Stimulated activated CD4-positive, alpha-beta T cell treated with anti-CD3 and anti-CD28 coated beads, Interleukin-4, amount 100 ng/mL, for 1 hour (primary cell): Measurements from ENCODE around the gene PLA2G4D.

Experiments
- DNase-seq: peaks from one replicate; pipeline ENCODE4 v3.0.0-alpha.2; 2020

The PLA2G4D gene

DNA sequence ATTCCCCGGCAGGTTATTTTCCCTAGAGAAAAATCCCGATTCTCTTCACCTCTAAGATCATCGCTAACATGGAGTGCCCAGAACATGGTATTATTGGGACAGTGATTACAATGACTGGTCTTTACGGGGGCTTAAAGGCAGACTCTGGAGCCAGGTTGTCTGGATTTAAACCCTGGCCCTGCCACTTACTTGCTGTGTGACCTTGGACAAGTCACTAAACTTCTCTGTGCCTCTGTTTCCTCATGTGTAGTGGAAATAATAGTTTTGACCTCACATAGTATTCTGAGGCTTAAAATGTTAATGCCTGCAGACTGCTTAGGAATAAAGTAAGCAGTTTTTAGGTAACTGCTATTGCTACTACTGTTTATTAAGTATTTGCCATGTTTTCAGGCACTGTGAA, 4.4 kb downstream of the PLA2G4D start:
- no peak for DNase-seq

DNA sequence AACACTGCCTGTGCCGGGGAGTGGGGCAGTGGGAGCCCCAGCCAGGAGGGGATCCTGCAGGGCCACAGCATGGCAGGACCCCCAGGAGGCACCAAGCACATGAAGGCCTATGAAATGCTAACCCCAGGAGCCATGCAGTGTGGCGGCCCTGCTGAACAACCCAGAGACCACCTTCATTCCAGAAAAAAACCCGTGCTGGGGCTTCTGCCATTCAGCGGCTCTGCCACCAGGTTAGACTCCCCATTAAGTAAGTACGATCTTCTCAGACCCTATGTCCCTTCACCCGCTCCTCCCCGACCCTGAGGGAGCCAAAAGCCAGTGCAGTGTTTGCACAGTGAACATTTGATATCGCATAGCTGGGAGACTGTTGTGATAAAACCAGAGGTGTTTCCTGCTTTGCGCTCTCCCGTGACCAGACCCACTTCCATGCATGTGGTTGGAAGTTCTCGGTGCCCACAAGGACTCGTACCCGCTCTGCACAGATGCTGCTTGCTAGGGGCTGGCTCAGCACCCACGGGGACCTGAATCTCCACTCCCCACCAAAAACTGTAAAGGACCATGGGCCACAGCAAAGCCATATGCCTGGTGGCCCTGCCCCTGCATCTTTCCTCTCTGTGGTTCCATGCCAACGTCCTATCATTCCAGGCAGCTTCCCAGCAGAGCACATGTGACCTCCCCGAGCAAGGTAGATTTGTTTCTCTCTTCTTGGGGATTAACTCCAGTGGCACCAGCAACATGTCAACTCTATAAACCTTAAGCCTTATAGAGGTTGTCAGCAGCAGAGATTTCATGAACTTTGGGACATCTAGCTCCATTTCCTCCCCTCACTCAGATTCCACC, 5.3 kb downstream of the PLA2G4D start:
- no peak for DNase-seq

DNA sequence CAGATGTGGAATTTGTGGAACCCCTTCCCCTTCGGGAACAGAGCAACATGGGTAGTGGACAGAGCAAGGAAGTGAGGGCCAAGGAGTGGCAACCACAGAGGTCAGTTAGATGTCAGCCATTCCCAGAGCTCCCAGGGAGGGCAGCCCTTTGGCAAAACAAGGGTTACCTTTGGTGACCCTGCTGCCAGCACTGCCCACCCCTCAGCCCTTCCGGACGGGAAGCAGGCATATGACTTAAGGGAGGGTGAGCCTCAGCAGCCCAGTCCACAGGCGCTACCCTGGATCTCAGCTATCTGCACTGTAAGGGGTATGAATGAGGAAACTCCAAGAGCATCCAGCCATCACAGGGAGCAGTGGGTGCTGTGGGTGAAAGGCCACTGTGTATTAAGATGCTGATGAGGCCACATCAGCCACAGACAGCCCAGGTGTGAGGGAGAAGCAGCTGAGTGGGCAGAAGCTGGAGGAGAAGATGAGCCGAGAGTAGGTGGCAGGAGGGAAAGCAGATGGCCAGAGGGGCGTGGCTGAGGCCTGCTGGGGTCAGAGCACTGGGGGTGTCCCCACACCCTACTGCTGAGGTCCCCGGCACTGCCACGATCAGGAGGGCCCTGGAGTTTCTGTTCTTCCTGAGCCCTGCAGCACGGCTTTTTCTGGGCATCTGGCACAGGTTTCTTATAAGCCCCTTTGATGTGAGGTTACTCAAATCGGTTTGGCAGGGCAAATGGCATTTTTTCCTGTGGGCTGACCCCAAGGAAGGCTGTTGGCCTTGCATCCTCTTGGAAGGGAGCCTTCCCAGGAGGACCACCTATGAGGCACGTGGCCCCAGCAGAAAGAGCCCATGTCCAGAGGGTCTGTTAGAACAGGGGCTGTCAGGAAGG, 6.2 kb downstream of the PLA2G4D start:
- DNase-seq: no peak

DNA sequence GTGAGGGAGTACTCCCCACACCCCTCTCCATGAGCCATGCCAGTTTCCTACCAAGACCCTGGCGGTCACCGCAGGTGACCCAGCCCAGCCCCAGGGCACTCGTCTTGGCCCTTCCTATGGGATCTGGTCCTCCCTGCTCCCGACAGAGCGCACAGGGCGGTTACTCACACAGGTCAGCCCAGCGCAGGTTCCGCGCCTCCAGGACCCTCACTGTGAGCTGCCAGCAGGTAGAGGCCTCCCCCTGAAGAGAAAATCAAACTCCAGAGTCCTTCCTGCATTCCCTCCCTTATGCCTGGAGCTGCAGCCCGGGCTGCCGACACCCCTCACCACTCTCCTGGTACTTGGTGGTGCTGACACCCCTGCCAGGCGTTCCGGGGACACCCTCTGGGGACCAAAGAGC, 6.9 kb downstream of the PLA2G4D start:
- DNase-seq: no peak

DNA sequence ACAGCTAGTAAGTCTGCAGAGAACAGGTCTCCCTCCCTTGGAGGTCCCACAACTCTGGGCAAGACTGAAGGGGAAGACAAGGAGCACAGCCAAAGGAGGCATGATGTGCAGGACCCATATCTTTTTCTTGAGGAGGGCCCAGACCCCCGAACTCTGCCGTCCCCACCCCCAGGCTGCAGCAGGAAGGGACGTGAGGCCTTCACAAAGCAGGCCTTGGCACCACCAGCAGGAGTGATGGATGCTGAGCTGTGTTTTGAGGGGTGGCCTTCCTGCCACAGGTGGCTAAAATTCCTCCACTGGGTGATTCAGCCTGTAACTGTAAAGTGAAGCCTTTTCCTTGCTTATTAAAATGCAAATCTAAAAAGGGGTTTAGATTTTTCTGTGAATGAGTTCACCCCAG, 8.6 kb downstream of the PLA2G4D start:
- DNase-seq: no peak

DNA sequence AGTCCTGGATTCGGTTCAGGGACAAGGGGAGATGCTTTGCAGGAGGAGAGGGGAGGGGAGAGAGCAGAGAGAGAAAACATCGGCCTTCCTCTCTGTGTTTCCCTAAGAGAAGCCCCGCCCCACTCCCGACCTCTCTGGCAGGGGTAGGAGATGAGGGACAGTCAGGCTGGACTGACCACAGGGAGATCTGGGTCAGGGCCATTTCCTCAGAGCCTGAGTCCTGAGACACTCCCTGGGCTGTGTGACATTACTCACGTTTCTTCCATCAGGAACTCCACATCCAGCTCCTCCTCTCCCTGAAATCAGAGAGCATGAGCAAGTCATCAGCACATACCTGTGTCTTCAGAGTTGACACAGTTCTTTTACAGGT, 9.1 kb downstream of the PLA2G4D start:
- no peak for DNase-seq

DNA sequence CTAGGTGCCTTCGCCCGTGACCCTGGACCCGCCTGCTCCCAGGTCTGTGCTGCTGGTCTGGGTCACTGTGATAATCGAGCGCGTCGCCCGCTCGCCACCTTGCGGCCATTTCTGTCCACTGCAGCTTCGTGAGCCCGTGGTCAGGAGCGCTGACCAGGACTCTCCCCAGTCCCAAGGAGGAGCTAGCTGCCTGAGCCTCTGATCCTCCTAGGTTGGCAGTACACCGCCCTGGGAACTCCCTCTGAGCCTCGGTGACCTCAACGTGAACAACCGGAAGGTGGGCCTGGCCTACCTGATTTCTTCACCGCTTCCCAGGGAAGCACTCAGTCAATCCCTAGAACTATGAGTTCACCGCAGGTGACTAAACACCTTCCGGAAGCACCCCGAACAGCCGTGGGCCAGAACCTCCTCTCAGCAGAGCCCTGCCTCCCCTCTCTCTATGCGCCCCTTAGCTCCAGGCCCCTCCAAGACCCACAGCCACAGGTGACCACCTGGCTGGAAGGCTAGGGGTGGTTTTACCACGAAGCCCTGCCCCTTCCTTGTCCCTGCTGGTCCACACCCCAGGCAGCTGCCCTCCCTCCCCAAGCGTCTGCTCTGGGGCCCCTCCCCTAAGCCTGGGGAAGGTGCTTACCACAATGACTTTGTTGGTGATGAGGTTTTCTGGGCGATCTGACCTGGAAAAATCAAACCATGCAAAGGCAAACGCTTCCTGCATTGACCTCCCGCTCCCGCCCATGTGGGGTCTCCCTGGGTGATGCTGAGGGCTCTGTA, 9.7 kb downstream of the PLA2G4D start:
- peak; percentile 46 for DNase-seq

DNA sequence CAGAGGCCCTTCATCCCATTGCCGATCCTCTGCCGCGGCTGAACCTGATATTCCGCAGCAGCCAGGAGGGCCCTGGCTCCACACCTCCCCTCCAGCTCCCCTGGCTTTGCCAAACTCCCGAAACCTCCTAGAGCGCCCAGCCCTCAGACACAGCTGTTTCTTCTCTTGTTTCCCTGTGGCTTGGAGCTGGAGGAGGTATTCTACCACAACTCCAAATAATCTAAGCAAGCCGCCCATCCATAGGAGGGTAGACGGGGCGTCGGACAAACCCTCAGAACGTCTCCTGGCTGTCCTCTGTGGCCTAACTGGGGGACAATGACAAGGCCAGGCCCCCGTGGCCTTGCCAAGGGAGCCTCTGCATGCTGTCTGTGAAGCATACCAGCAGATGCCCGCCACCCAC, 10.4 kb downstream of the PLA2G4D start:
- no peak for DNase-seq

DNA sequence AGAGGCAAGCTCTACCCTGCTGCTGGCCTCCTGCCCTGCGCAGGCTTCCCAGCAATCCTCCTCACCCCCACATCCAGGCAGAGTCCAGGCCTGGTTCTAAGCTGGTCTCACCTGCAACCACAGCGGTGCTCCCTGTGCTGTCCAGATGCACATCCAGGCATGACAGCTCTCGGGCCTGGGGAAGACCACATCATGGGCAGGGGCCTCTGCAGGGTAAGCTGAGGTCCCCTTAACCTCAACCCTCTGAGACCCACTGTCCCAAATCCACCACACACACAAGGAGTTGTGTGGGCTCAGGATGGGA, 10.8 kb downstream of the PLA2G4D start:
- DNase-seq: no peak

DNA sequence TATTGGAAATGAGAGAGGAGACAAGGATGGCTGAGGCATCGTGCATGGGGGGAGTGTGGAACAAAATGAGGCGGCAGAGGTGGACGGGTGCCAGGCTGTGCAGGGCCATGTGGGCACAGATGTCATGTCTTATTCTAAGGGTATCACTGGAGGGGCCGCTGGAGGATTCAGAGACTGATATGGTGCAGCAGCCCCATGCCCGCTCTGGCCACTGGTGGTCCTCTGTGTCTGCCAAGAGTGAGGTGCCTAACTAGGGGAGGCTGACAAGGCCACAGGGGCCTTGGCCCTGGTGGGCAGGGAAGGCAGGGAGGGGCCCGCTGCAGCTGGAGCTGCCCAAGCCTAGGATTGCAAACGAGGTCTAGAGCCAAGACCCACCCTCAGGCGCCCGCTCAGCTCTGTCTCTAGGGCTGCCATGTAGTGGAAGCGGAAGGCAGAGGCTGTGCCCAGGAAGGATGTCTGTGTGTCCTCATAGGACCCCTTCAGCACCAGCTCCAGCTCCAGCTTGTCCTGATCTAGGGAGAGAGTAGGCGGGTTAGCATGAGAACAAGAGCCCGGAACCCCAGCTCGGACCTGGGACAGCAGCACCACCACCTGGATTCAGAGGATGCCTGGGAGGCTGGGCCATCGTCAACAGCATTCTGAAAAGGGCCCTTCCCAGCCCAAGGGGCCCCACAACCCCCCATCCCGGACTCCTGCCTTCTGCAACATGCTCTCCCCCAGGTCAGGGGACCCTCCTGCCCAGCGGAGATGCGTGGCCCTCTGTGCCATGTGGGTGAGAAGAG, 11.3 kb downstream of the PLA2G4D start:
- DNase-seq: no peak

DNA sequence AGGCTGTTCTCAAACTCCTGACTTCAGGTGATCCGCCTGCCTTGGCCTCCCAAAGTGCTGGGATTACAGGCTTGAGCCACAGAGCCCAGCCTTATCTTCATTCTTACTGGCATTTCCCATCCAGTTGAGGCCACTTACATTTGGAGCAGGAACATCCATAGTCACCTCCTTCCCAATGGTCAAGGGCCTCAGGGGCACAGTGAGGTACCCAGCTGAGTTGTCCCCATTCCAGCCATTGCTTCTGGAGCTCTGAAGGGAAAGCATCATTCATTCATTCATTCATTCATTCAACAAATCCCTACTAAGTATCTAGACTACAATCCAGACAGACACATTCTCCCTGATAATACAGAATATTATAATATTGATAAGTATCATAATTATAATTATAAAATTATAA, 12.2 kb downstream of the PLA2G4D start:
- DNase-seq: no peak

DNA sequence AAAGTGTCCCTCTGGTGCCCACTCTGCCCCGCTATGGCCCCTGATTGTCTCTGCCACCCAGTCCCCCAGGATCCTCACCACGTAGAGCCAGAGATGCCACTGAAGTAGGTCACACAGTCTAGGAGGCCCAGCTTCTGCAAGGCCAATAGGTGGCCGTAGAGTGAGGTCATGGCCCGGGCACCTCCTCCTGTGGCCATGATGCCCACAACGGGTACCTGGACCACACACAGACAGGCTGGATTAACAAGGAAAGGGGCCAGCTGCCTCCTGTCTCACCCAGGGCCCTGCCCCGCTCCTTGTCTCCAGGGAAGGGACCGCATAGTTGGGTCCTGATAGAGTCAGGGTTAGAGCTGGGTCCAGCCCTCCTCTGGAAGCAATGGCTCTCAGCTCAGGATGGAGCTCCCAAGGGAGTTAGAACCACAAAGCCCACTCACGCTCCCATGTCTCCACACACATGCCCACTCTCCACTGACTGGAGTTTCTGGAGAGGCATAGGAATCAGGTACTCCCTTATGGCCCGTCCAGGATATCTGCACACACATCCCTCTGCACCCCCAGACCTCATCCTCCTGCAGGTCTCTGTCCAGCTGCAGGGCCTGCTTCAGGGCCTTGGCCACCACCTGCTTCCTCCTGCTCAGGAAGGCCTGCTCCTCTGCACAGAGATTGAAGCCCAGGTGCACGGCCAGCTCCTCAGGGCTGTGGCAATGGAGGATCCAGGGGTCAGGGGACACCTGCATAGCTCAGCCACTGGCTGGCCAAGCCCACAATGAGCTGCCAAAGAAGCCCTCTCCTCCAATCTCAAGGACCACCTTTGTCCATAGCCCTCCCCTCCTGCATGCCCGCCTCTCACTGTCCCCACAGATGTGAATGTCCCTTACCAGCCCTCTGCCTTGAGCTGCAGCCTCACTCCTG, 13.2 kb downstream of the PLA2G4D start:
- no peak for DNase-seq

DNA sequence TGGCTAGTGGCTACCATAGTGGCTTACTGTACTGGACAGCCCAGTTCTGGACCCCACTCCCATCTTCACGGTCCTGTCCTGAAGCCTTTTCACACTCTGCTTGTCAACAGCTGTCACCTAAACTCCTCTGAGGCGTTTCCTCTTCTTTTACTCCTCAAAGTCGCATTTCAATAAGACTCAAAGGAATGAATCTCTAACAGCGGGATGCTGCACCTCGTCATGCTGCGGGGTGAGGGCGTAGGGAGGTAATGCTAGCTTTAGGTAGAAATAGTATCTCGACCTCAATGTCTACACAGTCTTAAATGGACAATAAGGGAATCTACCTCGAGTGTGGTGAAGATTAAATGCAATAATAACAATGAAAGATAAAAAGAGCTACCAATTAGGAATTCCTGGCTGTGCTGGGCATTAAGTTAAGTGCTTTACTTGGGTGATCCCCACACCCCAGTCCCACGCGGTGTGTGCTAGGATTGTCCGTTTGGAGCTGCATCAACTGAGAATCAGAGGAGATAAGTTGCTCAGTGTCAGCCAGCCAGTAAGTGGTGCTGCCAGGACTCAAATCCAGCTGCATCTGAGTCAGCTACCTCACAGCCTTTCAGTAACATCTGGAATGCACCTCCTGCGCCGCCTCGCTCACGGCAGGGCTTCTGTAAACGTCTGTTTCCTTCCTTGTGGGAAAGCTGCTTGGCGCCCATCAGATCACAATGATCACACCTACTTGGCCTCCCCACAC, 14.0 kb downstream of the PLA2G4D start:
- DNase-seq: no peak

DNA sequence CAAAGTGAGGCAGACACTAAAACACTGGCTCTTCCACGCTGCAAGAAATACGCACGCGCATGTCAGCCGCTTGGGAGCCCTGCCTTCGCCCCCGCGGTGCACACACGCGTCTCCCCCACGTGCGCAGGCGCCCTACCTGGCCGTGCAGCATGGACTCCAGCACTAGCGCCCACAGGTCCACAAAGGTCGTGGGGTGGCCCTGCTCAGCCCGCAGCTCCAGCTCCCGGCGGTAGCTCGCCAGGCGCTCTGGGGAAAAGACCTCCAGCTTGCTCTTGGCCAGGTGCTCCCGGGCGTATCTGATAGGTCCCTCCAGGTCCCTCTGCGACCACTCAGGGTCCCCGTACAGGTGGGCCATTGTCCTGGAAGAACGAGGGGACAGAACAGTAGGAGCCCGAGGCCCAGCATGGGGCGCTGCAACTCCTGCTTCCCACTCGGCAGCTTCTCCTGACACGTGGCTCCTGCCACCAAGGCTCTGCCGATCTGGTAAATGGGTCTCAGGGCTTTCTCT, 14.9 kb downstream of the PLA2G4D start:
- DNase-seq: no peak

DNA sequence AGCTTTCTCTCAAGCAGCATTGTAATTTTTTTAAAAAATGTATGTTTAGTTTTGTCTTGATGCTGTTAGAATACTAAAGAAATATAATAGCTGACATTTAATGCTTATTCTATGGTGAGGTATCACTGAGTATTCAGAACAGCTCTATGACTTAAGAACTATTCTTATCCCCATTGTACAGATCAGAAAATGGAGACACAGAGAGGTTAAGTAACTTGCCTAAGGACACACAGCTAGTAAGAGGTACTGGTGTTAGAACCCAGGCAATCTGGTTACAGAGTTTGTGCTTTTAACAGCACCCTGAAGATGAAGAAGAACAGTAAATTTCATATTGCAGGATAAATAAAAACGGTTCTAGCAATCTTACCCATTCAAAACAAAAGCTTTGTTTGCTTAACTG, 15.5 kb downstream of the PLA2G4D start:
- DNase-seq: no peak

DNA sequence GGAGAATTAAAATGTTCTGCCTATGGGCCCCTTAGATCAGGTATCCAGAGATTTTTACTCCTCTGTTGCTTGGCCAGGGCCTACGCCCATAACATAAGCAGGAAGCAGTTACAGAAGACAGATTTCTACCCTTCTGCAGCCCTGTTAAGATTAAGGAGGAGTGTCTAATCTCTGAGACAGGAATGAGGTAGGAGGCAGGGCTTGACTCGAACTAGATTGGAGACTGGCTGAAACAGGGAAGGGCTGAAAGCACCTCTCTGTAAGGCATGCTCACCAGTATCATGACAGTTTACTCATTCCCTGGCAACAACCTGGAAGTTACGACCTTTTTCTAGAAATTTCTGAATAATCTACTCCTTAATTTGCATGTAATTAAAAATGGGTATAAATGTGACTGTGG, 16.7 kb downstream of the PLA2G4D start:
- DNase-seq: no peak

DNA sequence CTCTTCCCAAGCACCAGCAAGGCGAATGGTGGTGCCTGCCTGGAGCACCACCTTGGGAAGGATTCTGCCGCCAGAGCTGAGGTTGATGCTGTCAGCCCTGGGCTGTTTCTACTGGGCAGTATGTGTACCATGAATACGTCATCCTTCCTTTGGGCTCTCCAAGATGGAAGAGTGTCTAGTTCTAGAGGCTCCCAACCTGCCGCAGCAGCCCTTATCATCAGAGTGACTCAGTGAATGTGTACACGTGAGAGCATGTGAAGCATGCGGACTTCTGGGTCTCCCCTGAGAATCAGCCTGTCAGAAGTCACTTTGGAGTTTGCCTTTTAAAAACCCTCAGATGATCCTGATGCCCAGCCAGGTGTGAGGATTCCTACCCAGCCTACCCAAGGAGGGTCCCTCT, 20.9 kb downstream of the PLA2G4D start:
- no peak for DNase-seq

DNA sequence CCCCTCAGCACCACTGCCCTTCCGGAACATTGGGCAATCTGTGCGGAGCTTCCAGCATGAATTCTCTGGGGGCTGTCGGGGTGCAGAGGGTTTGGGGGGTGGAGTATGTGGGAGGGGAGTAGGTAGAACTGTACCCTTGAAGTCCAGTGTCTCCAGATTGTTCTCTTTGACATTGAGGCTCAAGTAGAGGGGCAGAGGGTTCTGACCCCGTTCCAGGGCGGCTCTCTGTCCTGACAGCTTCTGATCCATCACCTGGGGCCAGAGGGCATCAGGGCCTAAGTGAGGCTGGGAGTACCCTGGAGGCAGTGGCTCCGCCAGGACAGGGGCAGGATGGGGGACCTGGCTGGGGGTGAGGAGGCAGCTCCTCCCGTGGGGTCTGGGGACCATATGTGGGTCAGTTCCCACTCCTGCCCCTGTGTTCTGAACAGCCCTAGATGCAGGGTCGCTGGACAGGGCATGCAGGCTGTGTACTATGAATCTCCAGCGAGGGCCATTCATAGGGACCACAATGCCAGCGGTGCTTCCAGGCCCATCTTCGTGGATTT, 22.1 kb downstream of the PLA2G4D start:
- DNase-seq: no peak

DNA sequence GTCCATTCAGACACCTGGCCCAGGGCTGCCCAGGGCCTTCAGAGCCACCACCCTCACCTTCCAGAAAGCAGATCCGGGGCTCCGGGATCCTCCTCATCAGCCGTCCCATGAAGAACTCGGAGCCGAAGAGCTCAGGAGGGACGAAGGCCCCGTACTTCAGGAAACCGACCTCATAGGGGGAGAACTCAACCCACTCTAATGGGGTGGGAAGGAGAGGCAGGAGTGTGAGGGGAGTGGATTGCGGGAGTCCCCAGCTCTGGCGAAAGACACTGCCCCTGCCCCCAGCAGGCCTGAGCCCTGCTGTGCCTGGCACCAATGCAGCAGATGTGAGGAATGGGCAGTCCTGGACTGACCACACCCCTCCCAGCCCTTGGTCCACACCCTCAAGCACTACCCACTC, 22.6 kb downstream of the PLA2G4D start:
- no peak for DNase-seq

DNA sequence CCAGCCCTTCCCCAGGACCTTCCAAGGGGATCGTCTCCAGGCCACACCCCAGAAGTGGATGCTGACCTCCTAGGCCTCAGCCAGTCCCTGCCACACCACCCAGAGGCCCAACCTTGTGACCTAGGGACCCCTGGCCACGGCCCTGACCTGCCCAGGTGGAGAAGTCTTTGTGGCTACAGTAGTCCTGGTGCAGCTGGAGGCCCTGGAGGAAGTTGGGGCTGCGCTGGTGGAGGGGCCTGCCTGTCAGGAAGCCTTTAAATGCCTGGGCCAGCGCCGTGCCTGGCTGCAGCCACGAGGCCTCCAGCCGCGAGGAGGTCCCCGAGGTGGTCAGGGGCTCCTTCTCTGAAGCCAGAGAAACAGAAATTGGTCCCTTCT, 23.4 kb downstream of the PLA2G4D start:
- DNase-seq: no peak
